ENCODE data around the gene ADAMTSL1.

ADAMTSL1 gene

GRCh38 chr9:18492612-18493011 lies 18.7 kb downstream of the ADAMTSL1 start:
- H3K27ac ChIP-seq (ENCODE audit: low read length), result no peak overlapping the region
- TF ChIP-seq EZH2 (IDR thresholded peaks at IDR 0.05; ENCODE audit: borderline replicate concordance, low read depth, low read length, severe bottlenecking), result no peak
- TF ChIP-seq CTCF (IDR thresholded peaks at IDR 0.05; ENCODE audit: borderline replicate concordance, extremely low read depth, low read length, poor library complexity, severe bottlenecking), result no peak

GRCh38 chr9:18493451-18493993 lies 19.6 kb downstream of the ADAMTSL1 start:
- no peak overlapping the region for H3K27ac ChIP-seq (ENCODE audit: low read length)
- H3K9ac ChIP-seq (ENCODE audit: low read depth, low read length), result no peak overlapping the region
- H3K36me3 ChIP-seq (ENCODE audit: insufficient read depth, low read length), result no peaks in the 10 kb centered on the region
- H3K4me3 ChIP-seq (ENCODE audit: low read depth in 1 of 2, low read length in 2 of 2), result no peak overlapping the region
- ATAC-seq (ENCODE audit: insufficient read depth, low read depth), result no peak
- no peak for DNase-seq
- H3K4me2 ChIP-seq (ENCODE audit: insufficient read depth, low read length), result no peak overlapping the region
- H3K4me1 ChIP-seq (ENCODE audit: insufficient read depth, low read length), result no peaks in the 10 kb centered on the region
- no peaks in the 10 kb centered on the region for H3K27me3 ChIP-seq (ENCODE audit: insufficient read depth, low read length, poor library complexity)
- H3K9me3 ChIP-seq (ENCODE audit: insufficient read depth, low read length, severe bottlenecking), result no peaks in the 10 kb centered on the region
- no peaks in the 10 kb centered on the region for H3K79me2 ChIP-seq (ENCODE audit: insufficient read depth, low read length)
- TF ChIP-seq CTCF (IDR thresholded peaks at IDR 0.05; ENCODE audit: borderline replicate concordance, extremely low read depth, low read length, poor library complexity, severe bottlenecking), result no peak
- TF ChIP-seq EZH2 (IDR thresholded peaks at IDR 0.05; ENCODE audit: borderline replicate concordance, low read depth, low read length, severe bottlenecking), result no peak
- H4K20me1 ChIP-seq (ENCODE audit: insufficient read depth, low read length), result no peaks in the 10 kb centered on the region
- no peak overlapping the region for H2AFZ ChIP-seq (ENCODE audit: low read depth, low read length)

More at GRCh38 chr9:18492612-18493011, 18.7 kb downstream of the ADAMTSL1 start:
- no peak overlapping the region for H2AFZ ChIP-seq (ENCODE audit: low read depth, low read length)
- no peaks in the 10 kb centered on the region for H3K36me3 ChIP-seq (ENCODE audit: insufficient read depth, low read length)
- peaks cover 8% of the 10 kb centered on the region for H3K27me3 ChIP-seq (ENCODE audit: insufficient read depth, low read length, poor library complexity)
- no peak overlapping the region for H3K4me2 ChIP-seq (ENCODE audit: insufficient read depth, low read length)
- H3K4me3 ChIP-seq (ENCODE audit: low read depth in 1 of 2, low read length in 2 of 2), result no peak overlapping the region
- no peaks in the 10 kb centered on the region for H4K20me1 ChIP-seq (ENCODE audit: insufficient read depth, low read length)
- no peaks in the 10 kb centered on the region for H3K4me1 ChIP-seq (ENCODE audit: insufficient read depth, low read length)
- no peak overlapping the region for H3K9ac ChIP-seq (ENCODE audit: low read depth, low read length)
- DNase-seq (no peak), ATAC-seq (ENCODE audit: insufficient read depth, low read depth) (no peak)
- H3K9me3 ChIP-seq (ENCODE audit: insufficient read depth, low read length, severe bottlenecking), result no peaks in the 10 kb centered on the region
- no peaks in the 10 kb centered on the region for H3K79me2 ChIP-seq (ENCODE audit: insufficient read depth, low read length)

GRCh38 chr9:18495065-18495464 lies 21.1 kb downstream of the ADAMTSL1 start:
- Histone ChIP-seq H3K9me3 (ENCODE audit: insufficient read depth, low read length, severe bottlenecking) (no peaks in the 10 kb centered on the region), H4K20me1 (ENCODE audit: insufficient read depth, low read length) (no peaks in the 10 kb centered on the region), H3K4me3 (ENCODE audit: low read depth in 1 of 2, low read length in 2 of 2) (no peak overlapping the region), H3K79me2 (ENCODE audit: insufficient read depth, low read length) (no peaks in the 10 kb centered on the region), H3K27me3 (ENCODE audit: insufficient read depth, low read length, poor library complexity) (no peaks in the 10 kb centered on the region), H2AFZ (ENCODE audit: low read depth, low read length) (no peak overlapping the region), H3K27ac (ENCODE audit: low read length) (no peak overlapping the region), H3K4me2 (ENCODE audit: insufficient read depth, low read length) (no peak overlapping the region), H3K36me3 (ENCODE audit: insufficient read depth, low read length) (no peaks in the 10 kb centered on the region), H3K4me1 (ENCODE audit: insufficient read depth, low read length) (no peaks in the 10 kb centered on the region), H3K9ac (ENCODE audit: low read depth, low read length) (no peak overlapping the region)
- no peak for DNase-seq
- no peak for ATAC-seq (ENCODE audit: insufficient read depth, low read depth)
- TF ChIP-seq CTCF (IDR thresholded peaks at IDR 0.05; ENCODE audit: borderline replicate concordance, extremely low read depth, low read length, poor library complexity, severe bottlenecking), result no peak
- TF ChIP-seq EZH2 (IDR thresholded peaks at IDR 0.05; ENCODE audit: borderline replicate concordance, low read depth, low read length, severe bottlenecking), result no peak

Measured in DND-41 (cell line).